A172 (cell line): ENCODE measurements around the gene KREMEN1. TPM values are rescaled to one million over a fixed set of nuclear protein-coding genes. Genes with fewer than 3 reads are reported as not detected.
A peak's percentile ranks its signal among the peaks of the same experiment; 100 is the strongest.
"Not testable (repeated sequence)": the region's sequence is repeated elsewhere in the genome, so short reads cannot be mapped to it uniquely, and the experiment has no call there.

Experiments
- DNase-seq: peaks from one replicate; pipeline ENCODE4 v3.0.0-alpha.2; 2015; ENCODE audit warnings: low spot score
- total RNA-seq: library from RNA; depleted of rRNA; stranded (reverse); fragments of >200 nt; shearing (Covaris generic); gene quantifications from 2 replicates; pipeline ENCODE4 v1.2.3, GENCODE V29; 2014

KREMEN1 gene
- total RNA-seq, 1 experiment from 2014 or later = 2.1 TPM

DNA sequence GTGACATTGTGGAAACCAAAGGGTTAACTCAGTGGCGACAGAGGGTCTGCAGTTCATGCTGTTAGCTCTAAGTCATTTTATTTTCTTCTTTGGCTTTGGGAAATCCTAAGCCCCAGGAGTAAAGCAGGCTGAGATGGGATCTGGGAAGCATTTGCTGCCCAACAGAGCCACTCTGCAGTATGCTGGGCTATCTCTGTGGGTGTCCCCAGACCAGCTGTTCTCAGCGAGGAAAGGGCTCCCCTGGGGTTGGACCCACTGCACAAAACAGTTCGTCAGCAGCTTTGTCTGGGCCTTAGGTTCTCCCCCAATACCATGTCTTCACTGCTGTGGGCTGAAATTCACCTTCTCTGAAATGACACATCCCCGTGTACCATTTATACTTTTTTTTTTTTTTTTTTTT, 34.0 kb downstream of the KREMEN1 start:
- DNase-seq = no peak

DNA sequence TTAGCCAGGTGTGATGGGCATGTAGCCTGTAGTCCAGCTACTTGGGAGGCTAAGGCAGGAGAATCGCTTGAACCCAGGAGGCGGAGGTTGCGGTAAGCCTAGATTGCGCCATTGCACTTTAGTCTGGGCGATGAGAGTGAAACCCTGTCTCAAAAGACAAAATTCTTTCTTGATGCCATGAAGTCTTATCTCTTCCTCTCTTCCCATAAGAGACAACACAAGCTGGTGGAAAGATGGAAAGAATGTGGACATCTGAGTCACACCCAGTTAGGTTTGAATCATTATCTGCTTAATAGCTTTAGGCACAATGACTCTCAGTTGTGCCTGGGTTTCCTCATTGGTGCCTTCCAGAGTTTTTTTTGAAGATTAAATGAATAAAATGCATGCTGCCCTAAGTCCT, 35.3 kb downstream of the KREMEN1 start:
- DNase-seq = peak; percentile 43

DNA sequence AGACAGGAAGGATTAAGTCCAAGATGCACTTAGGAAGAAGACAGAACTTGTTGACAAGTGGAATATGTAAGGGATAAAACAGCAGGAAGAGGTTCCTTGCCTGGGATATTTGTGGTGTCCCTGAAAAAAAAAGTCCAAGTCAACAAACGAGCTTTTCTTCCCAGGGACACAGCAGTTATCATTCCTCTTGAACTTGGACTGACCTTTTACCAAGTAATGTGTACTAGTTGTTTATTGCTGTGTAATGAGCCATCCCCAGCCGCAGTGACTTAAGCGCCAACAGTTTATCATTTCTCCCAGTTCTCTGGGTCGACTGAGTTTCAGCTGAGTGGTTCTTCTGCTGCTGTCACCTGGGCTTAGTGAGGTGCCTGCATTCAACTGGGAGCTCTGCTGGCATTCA, 37.0 kb downstream of the KREMEN1 start:
- peak; percentile 4 for DNase-seq

DNA sequence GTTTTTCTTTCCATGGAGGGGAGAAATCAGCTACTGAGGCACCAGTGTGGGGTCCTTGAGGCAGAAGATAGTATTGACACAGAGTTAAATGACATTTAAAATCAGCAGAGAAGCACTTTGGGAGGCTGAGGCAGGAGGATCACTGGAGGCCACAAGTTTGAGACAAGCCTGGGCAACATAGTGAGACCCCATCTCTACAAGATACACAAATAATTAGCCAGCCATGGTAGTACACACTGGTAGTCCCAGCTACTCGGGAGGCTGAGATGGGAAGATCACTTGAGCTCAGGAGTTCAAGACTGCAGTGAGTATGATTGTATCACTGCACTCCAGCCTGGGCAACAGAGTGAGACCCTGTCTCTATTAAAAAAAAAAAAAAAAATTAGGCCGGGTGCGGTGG, 38.1 kb downstream of the KREMEN1 start:
- DNase-seq = no peak

DNA sequence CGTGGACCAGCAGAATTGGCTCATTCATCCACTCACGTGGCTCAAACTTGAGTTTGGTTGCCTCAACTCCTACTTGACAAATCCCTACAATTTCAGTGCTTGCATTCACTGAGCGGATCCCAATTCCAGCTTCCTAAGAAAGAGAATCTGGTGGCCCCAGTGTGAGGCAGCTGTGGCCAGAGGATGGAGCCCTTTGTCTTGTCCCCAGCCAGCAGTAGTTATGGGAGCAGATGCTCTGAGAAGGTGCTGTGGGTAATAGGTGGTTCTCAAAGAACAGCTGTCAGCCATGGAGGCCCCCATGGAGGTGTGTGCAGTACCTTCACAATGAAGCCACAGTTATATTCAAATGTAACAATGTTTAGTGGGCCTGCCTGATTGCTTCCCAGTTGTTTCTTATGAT, 39.3 kb downstream of the KREMEN1 start:
- DNase-seq = no peak

DNA sequence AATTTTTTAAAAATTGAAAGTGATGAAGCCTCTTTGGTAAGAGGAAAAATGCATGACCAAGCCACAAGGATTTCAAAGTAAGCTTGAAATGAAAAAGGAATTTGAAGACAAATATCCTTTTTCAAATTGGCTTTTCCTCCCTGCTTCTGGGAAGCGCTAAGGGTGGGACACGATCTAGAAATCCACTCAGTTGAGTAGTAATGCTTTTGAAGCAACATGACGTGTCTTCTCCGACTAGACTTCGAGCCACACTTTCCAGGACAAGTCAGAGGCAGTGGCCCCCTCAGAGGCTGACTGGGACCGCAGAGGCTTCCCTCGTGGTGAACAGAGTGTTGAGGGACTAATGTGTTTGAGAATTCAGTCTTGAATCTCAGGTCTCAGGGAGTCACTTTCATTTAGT, 39.8 kb downstream of the KREMEN1 start:
- no peak for DNase-seq

DNA sequence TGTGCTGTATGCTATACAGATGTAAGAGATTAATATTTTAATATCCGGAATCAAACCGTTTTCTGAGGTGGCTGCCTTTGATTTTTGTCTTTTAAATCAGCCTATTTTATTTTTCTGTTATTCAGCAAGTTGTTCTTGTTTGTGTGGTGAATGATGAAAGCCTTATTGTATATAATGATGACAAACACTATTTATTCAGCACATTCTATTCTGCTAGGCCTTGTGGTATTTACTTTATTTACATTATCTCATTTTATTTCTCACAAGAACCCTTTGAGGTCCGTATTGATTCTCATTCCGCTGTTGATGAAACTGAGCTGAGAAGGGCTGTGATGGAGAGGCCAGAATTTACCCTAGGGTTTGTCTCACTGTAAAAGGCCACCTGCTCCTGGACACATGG, 40.5 kb downstream of the KREMEN1 start:
- no peak for DNase-seq

DNA sequence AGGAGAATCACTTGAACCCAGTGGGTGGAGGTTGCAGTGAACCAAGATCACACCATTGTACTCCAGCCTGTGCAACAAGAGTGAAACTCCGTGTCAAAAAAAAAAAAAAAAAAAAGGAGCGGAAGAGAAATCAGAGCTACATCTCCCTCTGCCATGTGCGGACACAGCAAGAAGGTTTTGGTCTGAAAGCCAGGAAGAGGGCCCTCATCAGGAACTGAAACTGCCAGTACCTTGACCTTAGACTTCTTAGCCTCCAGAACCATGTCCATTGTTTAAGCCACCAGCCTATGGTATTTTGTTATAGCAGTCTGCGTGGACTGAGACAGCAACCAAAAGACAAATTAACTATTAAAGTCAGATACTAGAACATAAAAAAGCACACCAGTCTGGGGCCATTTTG, 41.6 kb downstream of the KREMEN1 start:
- no peak for DNase-seq

DNA sequence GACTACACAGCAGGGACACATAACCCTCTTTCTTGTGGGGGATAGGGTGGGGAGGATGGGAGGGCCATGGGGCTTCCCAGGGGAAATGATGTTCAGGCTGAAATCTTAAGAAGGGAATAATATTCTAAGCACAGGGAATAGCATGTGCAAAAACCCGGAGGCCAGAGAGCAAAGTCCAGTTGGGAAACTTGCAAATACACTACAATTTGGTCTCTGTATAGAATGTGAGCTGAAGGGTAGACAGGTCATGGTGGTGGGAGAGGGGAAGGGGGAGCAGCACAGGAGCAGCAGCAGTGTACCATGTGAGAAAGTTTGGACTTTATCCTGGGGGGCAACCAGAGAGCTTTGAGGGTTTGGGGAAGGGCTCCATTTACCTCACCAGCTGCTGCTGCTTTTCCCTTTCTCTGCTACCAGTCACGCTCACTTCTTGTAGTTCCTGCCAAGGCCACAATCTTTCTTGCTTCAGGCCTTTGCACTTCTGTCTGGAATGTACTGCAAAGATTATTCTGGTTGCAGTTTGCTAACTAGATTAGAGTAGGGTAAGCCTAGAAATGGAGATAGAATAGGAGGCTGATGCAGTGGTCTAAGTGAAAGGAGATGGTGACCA, 43.0 kb downstream of the KREMEN1 start:
- no peak for DNase-seq

DNA sequence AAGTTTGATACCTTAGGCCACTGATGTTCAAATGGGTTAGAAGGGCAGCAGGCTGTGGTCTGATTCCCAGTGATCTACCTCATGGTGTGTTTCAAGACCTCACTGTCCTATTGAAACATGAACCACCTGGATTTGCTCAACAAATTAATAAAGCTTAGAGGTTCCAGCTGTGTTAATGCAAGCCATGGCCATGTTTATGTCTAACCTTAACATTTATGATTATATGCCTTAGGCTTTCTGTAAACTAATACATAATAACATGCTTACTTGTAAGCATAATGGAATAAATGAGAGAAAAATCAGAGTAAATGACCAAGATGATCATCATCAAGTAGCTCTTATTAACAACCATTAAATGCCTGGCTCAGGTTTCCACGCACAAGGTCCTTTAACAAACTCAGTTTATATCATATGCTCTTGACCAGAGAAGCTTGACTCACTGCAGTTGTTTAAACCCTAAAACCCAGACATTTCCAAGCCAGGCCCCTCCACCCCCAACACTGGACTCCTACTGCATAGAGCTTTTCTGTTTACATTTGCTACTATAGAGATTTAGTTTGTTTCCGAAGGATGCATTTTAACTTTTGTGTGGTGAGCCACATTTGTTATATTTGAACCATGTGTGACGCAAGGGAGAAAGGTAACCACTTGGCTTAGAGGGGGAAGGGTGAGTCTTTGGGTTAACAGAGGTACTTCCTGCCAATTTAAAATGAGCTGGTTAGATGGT, 43.7 kb downstream of the KREMEN1 start:
- DNase-seq = no peak

DNA sequence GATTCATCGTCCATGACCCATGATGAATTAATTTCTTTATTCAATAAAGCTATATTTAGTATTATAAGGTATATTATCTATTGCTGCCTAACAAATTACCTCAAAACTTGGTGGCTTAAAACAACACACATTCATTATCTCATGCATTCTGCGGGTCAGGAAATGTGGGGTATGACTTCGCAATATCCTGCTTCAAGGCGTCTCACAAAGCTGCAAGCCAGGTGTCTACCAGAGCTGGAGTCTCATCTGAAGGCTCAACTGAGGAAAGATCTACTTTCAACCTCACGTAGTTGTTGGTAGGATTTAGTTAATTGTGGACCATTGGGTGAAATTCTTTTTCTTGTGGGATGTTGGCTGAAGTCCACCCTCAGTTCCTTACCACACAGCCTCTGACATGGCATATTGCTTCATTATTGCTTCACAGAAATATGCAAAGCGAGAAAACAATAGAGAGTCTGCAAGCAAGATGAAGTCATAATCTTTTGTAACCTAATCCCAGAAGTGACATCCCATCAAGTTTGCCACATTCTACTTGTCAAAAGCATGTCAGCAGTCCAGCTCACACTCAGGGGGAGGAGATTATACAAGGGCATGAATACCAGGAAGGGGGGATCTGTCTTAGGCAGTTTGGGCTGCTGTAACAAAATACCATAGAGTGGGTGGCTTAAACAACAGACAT, 45.1 kb downstream of the KREMEN1 start:
- no peak for DNase-seq

DNA sequence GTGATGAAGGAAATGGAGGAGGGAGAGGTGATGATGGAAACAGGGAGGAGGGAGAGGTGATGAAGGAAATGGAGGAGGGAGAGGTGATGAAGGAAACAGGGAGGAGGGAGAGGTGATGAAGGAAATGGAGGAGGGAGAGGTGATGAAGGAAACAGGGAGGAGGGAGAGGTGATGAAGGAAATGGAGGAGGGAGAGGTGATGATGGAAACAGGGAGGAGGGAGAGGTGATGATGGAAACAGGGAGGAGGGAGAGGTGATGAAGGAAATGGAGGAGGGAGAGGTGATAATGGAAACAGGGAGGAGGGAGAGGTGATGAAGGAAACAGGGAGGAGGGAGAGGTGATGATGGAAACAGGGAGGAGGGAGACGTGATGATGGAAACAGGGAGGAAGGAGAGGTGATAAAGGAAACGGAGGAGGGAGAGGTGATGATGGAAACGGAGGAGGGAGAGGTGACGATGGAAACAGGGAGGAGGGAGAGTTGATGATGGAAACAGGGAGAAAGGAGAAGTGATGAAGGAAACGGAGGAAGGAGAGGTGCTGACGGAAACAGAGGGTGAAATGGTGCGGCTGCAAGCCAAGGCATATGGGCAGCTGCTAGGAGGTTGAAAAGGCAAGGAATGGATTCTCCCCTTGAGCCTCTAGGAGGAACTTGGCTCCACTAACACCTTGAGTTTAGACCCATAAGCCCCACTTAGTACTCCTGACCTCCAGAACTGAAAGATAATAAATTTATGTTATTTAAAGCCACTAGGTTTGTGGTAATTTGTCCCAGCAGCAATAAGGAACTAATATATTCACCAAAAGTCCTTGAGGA, 47.5 kb downstream of the KREMEN1 start:
- not testable (repeated sequence) for DNase-seq

DNA sequence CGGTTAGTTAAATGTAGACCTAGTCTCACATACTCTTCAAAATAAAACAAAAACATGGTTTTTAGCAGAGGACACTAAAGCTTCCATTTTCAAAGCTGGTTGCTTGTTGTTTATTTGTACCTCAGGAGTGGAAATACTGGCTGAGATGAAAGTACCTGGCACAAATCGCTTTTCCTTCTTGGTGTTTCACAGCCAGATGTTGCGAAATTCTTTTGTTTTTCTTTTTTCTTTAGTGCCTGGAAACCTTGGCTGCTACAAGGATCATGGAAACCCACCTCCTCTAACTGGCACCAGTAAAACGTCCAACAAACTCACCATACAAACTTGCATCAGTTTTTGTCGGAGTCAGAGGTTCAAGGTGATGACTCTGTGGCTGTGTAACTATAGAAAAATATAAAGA, 48.3 kb downstream of the KREMEN1 start:
- no peak for DNase-seq

DNA sequence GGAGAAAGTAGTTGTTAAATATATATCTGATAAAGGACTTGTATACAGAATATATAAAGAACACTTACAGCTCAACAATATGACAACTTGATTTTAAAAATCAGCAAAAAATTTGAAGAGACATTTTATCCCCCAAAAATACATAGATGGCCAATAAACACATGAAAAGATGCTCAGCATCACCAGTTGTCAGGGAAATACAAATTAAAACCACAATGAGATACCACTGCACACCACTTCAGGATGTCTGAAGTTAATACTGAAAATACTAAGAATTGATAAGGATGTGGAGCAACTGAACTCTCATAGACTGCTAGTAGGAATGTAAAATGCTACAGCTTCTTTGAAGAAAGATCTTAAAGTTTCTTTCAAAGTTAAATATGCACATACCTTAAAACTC, 49.2 kb downstream of the KREMEN1 start:
- no peak for DNase-seq

DNA sequence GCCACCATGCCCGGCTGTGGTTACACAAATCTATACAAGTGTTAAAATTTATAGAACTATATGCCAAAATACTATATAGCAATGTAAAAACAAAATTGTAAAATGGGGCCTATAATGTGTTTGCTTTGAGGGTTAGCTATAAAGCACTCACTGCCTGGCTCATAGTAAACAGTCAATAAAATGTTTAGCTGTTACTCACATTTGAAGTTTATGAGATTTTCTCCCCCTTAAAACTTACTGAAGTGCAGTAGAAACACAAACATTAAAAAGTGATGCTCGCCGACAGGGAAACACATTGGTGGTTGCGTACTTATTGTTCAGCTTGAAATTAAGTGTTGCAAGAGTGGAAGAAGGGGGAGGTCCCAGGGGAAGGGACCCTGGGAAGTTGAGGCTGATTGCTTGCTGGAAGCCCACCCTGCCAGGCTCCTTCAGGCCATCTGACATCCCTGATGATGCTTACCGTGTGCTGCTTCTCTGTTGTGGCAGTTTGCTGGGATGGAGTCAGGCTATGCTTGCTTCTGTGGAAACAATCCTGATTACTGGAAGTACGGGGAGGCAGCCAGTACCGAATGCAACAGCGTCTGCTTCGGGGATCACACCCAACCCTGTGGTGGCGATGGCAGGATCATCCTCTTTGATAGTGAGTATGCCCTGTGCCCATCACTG, 52.1 kb downstream of the KREMEN1 start:
- DNase-seq = no peak

DNA sequence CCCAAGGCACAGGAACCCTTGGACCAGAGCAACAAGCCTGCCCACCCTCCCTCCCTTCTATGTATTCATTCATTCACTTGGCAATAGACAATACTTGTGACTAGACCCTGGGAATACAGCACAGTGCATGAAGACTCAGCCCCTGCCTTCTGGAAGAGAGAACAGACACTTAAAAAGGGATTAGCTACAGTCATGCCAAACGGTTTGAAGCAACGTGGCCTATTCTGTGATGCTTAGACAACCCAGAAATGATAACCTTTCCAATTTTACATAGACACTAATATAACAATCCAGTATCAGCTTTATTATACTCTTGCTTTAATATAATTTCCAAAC, 52.6 kb downstream of the KREMEN1 start:
- no peak for DNase-seq

DNA sequence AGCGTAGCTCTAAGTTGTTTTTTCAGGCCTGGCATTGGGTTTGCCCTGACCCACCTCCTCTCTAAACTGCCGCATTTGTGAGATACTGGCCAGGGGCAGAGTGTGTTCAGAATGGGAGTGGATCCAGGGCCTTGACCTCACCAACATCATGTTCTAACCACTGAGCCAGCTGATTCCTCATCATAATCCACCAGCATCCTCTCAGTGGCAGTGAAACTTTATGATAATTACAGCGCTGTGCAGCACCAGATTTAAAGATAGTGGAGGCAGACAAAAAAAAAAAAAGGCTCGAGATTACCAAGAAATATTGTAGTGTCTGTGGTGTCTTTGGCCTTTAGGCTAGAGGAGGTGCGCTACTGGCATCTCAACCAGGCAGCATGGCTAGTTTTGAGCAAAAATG, 53.0 kb downstream of the KREMEN1 start:
- no peak for DNase-seq

DNA sequence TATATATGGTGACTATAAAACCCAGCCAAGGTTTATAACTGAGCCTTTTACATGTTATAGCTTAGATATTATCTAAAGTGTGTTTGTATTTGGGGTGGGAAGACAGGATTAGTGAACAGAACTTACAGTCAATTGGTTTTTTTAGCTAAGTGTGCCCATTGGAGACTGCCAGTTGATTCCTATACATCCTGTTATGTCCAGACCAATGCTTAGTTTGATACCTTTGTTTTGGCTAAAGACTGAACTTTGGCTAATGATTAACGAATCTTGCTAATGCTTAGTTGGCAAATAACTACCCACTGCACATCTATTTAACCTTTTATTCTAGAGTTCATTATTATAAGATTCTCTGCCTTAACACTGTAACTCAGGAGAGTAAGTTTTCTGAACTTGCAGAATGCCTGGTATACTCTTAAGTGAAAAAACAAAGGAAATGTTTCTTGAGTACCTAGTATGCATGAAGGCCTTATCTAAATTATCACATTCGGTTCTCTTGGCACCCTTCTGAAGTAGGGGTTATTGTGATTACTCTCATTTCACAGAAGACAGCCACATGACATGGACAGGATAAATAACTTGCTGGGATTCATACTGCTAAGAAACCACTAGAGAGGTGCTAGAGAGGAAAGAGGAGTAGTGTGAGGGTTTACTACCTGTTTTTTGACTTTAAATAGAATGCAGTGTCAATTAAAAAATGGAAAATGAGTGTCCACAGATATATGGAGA, 54.0 kb downstream of the KREMEN1 start:
- no peak for DNase-seq

DNA sequence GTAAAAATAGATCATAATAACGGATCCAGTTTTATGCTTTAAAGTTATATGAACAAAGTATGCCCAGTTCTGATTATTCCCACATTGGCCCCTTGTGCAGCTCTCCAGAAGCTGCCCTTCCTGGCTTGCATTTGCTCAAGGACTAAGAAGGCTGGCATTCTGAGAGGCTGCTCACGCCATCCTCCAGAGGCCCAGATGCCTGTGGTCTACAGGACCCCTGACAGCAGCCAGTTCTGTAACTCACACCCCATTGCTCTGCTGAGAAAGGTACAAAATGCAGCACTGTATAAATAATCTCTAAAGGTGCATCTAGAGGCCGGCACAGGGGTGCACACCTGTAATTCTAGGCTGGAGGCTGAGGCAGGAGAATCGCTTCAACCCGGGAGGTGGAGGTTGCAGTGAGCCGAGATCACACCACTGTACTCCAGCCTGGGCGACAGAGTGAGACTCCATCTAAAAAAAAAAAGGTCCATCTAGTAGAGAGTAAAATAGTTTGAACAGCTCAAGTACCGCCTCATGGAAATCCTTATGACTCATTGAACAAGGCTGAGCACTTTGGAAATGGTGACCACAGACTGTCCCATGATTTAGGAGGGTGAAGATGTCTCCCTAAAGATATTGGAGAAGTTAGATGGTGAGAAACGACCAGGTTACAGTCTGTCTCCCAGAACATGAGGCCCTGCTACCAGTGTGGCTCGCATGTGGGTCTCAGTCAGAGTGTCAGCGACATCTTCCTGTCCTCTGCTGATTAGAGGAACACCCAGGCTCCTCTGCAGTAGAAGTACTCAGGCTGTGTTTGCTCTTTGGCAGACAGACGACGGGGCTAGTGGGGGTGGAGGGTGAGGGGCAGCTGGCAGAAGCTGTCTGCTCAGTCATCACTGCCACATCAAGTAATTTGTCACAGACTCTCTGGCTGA, 56.3 kb downstream of the KREMEN1 start:
- peak; percentile 27 for DNase-seq

DNA sequence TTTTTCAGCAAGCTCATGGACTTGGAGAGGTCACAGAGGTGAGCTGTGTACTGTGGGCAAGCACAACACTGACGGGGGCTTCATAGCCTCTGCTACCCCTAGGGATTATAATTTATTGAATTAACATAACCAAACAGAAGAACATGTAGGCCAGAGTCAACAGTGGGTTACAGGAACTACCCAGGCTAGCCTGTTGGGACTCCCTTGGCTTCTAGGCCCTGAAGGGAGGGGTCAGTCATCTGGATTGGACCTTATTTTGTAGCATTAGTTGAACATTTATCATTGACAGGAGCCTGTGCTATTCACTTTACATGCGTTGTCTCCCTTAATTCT, 56.9 kb downstream of the KREMEN1 start:
- DNase-seq = no peak
